Neural cell (in vitro differentiated cells): ENCODE measurements around the gene IFT22.

ENCODE experiments used
- CTCF ChIP-seq: fragments of 450-650 bp; IDR thresholded peaks from 2 replicates; pipeline ENCODE4 v1.5.1; 2014; ENCODE audit warnings: antibody characterized with exemption, mild to moderate bottlenecking, moderate library complexity; ENCODE audit not compliant: poor library complexity, severe bottlenecking
- EZH2 ChIP-seq: fragments of 200-600, 300-800 bp; shearing (Covaris generic), sonication (generic); IDR thresholded peaks from 2 replicates; pipeline ENCODE4 v1.6.1; 2014; ENCODE audit warnings: antibody characterized with exemption, low read length, borderline replicate concordance, mild to moderate bottlenecking; ENCODE audit not compliant: insufficient read depth, poor library complexity, severe bottlenecking
- REST ChIP-seq: IDR thresholded peaks from 2 replicates; pipeline ENCODE4 v1.6.1; 2012; ENCODE audit warnings: borderline replicate concordance

- no peak for TF ChIP-seq CTCF
- no peak for TF ChIP-seq REST
- TF ChIP-seq EZH2, result no peak
These were observed 44.5 kb downstream of the IFT22 start for GRCh38 chr7:101277155-101277554.
